C4-2B (cell line): ENCODE data around the gene ITPR2.

ENCODE experiments used
- ZFX ChIP-seq: fragments of 450-650 bp; IDR thresholded peaks from 2 replicates; pipeline ENCODE4 v1.6.1; 2017
- TF ChIP-seq, protein P1 (sequence below): fragments of 450-650 bp; conservative IDR thresholded peaks from 2 replicates; pipeline ENCODE4 v1.5.1; 2017; ENCODE audit warnings: mild to moderate bottlenecking

DNA sequence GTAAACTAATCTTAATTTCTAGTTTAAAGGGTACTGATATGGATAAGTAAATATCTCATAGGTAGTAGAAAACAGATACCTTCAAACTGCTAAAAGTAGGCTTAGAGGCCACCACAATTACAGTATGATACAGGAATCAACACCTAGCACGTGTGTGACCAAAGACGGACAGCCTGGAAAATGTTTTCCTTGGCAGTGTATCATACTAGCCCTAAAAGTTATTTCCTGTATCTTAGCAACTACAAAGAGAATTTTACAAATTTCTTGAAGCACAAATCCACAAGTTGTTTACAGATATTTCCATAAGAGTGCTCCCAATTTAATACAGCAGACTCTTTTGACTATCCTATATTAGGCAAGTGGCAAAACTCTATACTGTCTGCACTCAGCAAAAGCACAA is 106.0 kb downstream of the ITPR2 start:
- TF ChIP-seq, protein P1, sequence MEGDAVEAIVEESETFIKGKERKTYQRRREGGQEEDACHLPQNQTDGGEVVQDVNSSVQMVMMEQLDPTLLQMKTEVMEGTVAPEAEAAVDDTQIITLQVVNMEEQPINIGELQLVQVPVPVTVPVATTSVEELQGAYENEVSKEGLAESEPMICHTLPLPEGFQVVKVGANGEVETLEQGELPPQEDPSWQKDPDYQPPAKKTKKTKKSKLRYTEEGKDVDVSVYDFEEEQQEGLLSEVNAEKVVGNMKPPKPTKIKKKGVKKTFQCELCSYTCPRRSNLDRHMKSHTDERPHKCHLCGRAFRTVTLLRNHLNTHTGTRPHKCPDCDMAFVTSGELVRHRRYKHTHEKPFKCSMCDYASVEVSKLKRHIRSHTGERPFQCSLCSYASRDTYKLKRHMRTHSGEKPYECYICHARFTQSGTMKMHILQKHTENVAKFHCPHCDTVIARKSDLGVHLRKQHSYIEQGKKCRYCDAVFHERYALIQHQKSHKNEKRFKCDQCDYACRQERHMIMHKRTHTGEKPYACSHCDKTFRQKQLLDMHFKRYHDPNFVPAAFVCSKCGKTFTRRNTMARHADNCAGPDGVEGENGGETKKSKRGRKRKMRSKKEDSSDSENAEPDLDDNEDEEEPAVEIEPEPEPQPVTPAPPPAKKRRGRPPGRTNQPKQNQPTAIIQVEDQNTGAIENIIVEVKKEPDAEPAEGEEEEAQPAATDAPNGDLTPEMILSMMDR: no peak
- TF ChIP-seq ZFX: no peak
